IMR-90 (cell line): ENCODE results near the gene CHMP3.

Source experiments
- BHLHE40 ChIP-seq: fragments of 150-350 bp; IDR thresholded peaks from 2 replicates; pipeline ENCODE4 v1.6.1; 2016; ENCODE audit warnings: mild to moderate bottlenecking, low read depth, low read length
- CEBPB ChIP-seq: IDR thresholded peaks from 2 replicates; pipeline ENCODE4 v1.6.1; 2012; ENCODE audit warnings: low read depth, low read length, improper control_type of control experiment
- CTCF ChIP-seq: conservative IDR thresholded peaks from 2 replicates; pipeline ENCODE4 v1.5.1; 2012; ENCODE audit warnings: mild to moderate bottlenecking, low read depth, low read length, improper control_type of control experiment
- ELK1 ChIP-seq: fragments of 150-350 bp; IDR thresholded peaks from 2 replicates; pipeline ENCODE4 v1.6.1; 2016; ENCODE audit warnings: low read depth, mild to moderate bottlenecking, low read length, moderate library complexity, borderline replicate concordance
- MAFK ChIP-seq: IDR thresholded peaks from 2 replicates; pipeline ENCODE4 v1.6.1; 2012; ENCODE audit warnings: low read depth, low read length, improper control_type of control experiment
- MAZ ChIP-seq: IDR thresholded peaks from 2 replicates; pipeline ENCODE4 v1.6.1; 2012; ENCODE audit warnings: low read depth, mild to moderate bottlenecking, low read length, improper control_type of control experiment, moderate library complexity, borderline replicate concordance
- MXI1 ChIP-seq: IDR thresholded peaks from 2 replicates; pipeline ENCODE4 v1.6.1; 2012; ENCODE audit warnings: low read depth, mild to moderate bottlenecking, low read length, moderate library complexity, borderline replicate concordance
- NFE2L2 ChIP-seq: fragments of 150-350 bp; IDR thresholded peaks from 2 replicates; pipeline ENCODE4 v1.6.1; 2016; ENCODE audit warnings: low read depth, mild to moderate bottlenecking, low read length
- POLR2A ChIP-seq: IDR thresholded peaks from 2 replicates; pipeline ENCODE4 v1.6.1; 2012; ENCODE audit warnings: mild to moderate bottlenecking, low read depth, low read length
- RCOR1 ChIP-seq: IDR thresholded peaks from 2 replicates; pipeline ENCODE4 v1.6.1; 2012; ENCODE audit warnings: mild to moderate bottlenecking, low read length, improper control_type of control experiment; ENCODE audit not compliant: insufficient replicate concordance
- RFX5 ChIP-seq: IDR thresholded peaks from 2 replicates; pipeline ENCODE4 v1.8.0; 2012; ENCODE audit warnings: low read depth, mild to moderate bottlenecking, low read length, moderate library complexity
- SMC3 ChIP-seq: fragments of 150-350 bp; IDR thresholded peaks from 2 replicates; pipeline ENCODE4 v1.6.1; 2016; ENCODE audit warnings: low read depth, mild to moderate bottlenecking, antibody characterized with exemption, low read length, moderate library complexity
- USF2 ChIP-seq: fragments of 150-350 bp; IDR thresholded peaks from 2 replicates; pipeline ENCODE4 v1.6.1; 2017; ENCODE audit warnings: mild to moderate bottlenecking, antibody characterized with exemption, low read length, low read depth

- no peak for TF ChIP-seq MXI1
- TF ChIP-seq CTCF: no peak
- TF ChIP-seq MAFK: no peak
- no peak for TF ChIP-seq RCOR1
- TF ChIP-seq RFX5: no peak
- no peak for TF ChIP-seq ELK1
- TF ChIP-seq USF2: no peak
- TF ChIP-seq POLR2A: no peak
- TF ChIP-seq NFE2L2: no peak
- no peak for TF ChIP-seq MAZ
- no peak for TF ChIP-seq SMC3
- TF ChIP-seq CEBPB: no peak
- TF ChIP-seq BHLHE40: no peak
Observed at GRCh38 chr2:86556508-86556907, 6.7 kb downstream of the CHMP3 start.
